B cell (primary cell): ENCODE data around the gene RACK1.

Source experiments
- CTCF ChIP-seq: fragments of 200-600 bp; IDR thresholded peaks from one replicate; pipeline ENCODE4 v1.8.0; 2022; ENCODE audit warnings: antibody characterized with exemption, mild to moderate bottlenecking
- EZH2 ChIP-seq: IDR thresholded peaks from 2 replicates; pipeline ENCODE4 v1.6.1; 2012; ENCODE audit warnings: borderline replicate concordance, low read depth, mild to moderate bottlenecking, moderate library complexity, low read length; ENCODE audit not compliant: insufficient read depth, poor library complexity, severe bottlenecking

- TF ChIP-seq CTCF (no peak), EZH2 (no peak)
Observed at GRCh38 chr5:181234455-181235306, 9.0 kb downstream of the RACK1 start.
